H1 (cell line): ENCODE results near the gene POLR1H. TPM values are rescaled to one million over a fixed set of nuclear protein-coding genes. Genes with fewer than 3 reads are reported as not detected.

Experiments used
- CTCF ChIA-PET: fragments of 300-600 bp; sonication (Branson Sonifier 250); formaldehyde crosslinking; loops from one replicate; lab custom pipeline; 2021; ENCODE audit not compliant: partially characterized antibody; lab: Charles Lee
- POLR2A ChIA-PET: fragments of 300-600 bp; sonication (Branson Sonifier 250); formaldehyde crosslinking; loops from one replicate; lab custom pipeline; 2021; ENCODE audit warnings: inconsistent platforms; ENCODE audit not compliant: partially characterized antibody; lab: Charles Lee
- DNase-seq, 2 experiments: peaks; one replicate each; pipeline versions ENCODE4 v3.0.0 to v3.0.0-alpha.2; 2010 to 2022; ENCODE audit warnings: low spot score in 2 of 2, low read depth in 1 of 2, mixed read lengths in 1 of 2
- FAIRE-seq: peaks from 2 replicates; lab custom pipeline; 2011; peaks lifted over from hg19 to GRCh38; lab: Jason Lieb, UNC
- H2AFZ ChIP-seq: 2 replicates; pipeline ENCODE4 v1.8.1; 2012; ENCODE audit warnings: low read length, inconsistent platforms
- H2AK5ac ChIP-seq: 2 replicates; pipeline ENCODE4 v1.6.1; 2013; ENCODE audit warnings: low read depth, low read length
- H2BK120ac ChIP-seq: replicated peaks from 2 replicates; pipeline ENCODE3; 2013; ENCODE audit warnings: low read depth, low read length, inconsistent platforms
- H2BK12ac ChIP-seq: 2 replicates; pipeline ENCODE4 v1.6.1; 2013; ENCODE audit warnings: low read depth, low read length
- H2BK15ac ChIP-seq: 2 replicates; pipeline ENCODE4 v1.6.1; 2013; ENCODE audit warnings: low read length
- H2BK20ac ChIP-seq: 2 replicates; pipeline ENCODE4 v1.6.1; 2013; ENCODE audit warnings: low read length
- H2BK5ac ChIP-seq: 2 replicates; pipeline ENCODE4 v1.6.1; 2013; ENCODE audit warnings: low read depth, low read length
- H3K14ac ChIP-seq: 2 replicates; pipeline ENCODE4 v1.6.1; 2013; ENCODE audit warnings: inconsistent platforms; ENCODE audit not compliant: insufficient read length
- H3K18ac ChIP-seq: 2 replicates; pipeline ENCODE4 v1.6.1; 2013; ENCODE audit warnings: low read length; ENCODE audit errors: extremely low read depth
- H3K23ac ChIP-seq: 2 replicates; pipeline ENCODE4 v1.6.1; 2013; ENCODE audit warnings: inconsistent platforms; ENCODE audit not compliant: insufficient read length
- H3K23me2 ChIP-seq: 2 replicates; pipeline ENCODE4 v1.6.1; 2013; ENCODE audit warnings: low read depth, low read length
- H3K27ac ChIP-seq: 2 replicates; pipeline ENCODE4 v1.6.1; 2011; ENCODE audit warnings: low read depth, low read length, inconsistent platforms
- H3K27me3 ChIP-seq, 4 experiments: replicated peaks in 1 of 4; 1 replicate in 1 of 4; 2 replicates in 3 of 4; pipeline versions ENCODE4 v1.6.1 to v1.8.1; 2011 to 2013; ENCODE audit warnings: low read length in 3 of 4, mild to moderate bottlenecking in 3 of 4, inconsistent platforms in 2 of 4, mixed read lengths in 2 of 4, moderate library complexity in 1 of 4; ENCODE audit not compliant: control insufficient read depth in 3 of 4, insufficient read depth in 3 of 4; ENCODE audit errors: extremely low read depth in 1 of 4
- H3K36me3 ChIP-seq, 4 experiments: 2 replicates each; pipeline versions ENCODE4 v1.6.1 to v1.8.1; 2011 to 2013; ENCODE audit warnings: mild to moderate bottlenecking in 4 of 4, low read length in 3 of 4, moderate library complexity in 2 of 4, control low read depth in 1 of 4, inconsistent platforms in 1 of 4; ENCODE audit not compliant: insufficient read depth in 4 of 4, control insufficient read depth in 2 of 4
- H3K4ac ChIP-seq: replicated peaks from 2 replicates; pipeline ENCODE3; 2013; ENCODE audit warnings: low read length, low read depth, mixed read lengths, inconsistent platforms; ENCODE audit not compliant: insufficient read length
- H3K4me1 ChIP-seq, 4 experiments: replicated peaks in 1 of 4; 1 replicate in 1 of 4; 2 replicates in 3 of 4; pipeline versions ENCODE4 v1.6.1 to v1.8.1; 2011 to 2013; ENCODE audit warnings: low read length in 3 of 4, inconsistent platforms in 2 of 4, mixed read lengths in 1 of 4; ENCODE audit not compliant: insufficient read depth in 4 of 4, control insufficient read depth in 3 of 4
- H3K4me2 ChIP-seq, 2 experiments: 2 replicates each; pipeline versions ENCODE4 v1.6.1 to v1.8.1; 2011 to 2013; ENCODE audit warnings: low read depth in 2 of 2, low read length in 2 of 2, control low read depth in 1 of 2, inconsistent platforms in 1 of 2, mild to moderate bottlenecking in 1 of 2; ENCODE audit not compliant: insufficient read depth in 1 of 2
- H3K4me3 ChIP-seq, 4 experiments: fragments of 200-600, 300-600 bp in 1 of 4; sonication (generic), shearing (Covaris generic), sonication (Bioruptor Twin) in 1 of 4; 2 replicates each; pipeline versions ENCODE4 v1.5.1 to v1.8.1; 2011 to 2016; ENCODE audit warnings: low read length in 4 of 4, low read depth in 3 of 4, control low read depth in 2 of 4, inconsistent platforms in 2 of 4, mild to moderate bottlenecking in 2 of 4, mixed read lengths in 1 of 4, moderate library complexity in 1 of 4; ENCODE audit not compliant: insufficient read depth in 2 of 4; ENCODE audit errors: extremely low read depth in 1 of 4
- H3K56ac ChIP-seq: replicated peaks from 2 replicates; pipeline ENCODE3; 2013; ENCODE audit warnings: low read depth, mild to moderate bottlenecking, mixed read lengths, low read length, inconsistent platforms; ENCODE audit not compliant: insufficient read length
- H3K79me1 ChIP-seq: 2 replicates; pipeline ENCODE4 v1.6.1; 2013; ENCODE audit warnings: low read depth, low read length, control low read depth
- H3K79me2 ChIP-seq, 2 experiments: 2 replicates each; pipeline versions ENCODE4 v1.6.1 to v1.8.1; 2012 to 2013; ENCODE audit warnings: low read length in 2 of 2, mild to moderate bottlenecking in 2 of 2, inconsistent platforms in 1 of 2; ENCODE audit not compliant: insufficient read depth in 2 of 2, control insufficient read depth in 1 of 2
- H3K9ac ChIP-seq, 4 experiments: replicated peaks in 1 of 4; 1 replicate in 1 of 4; 2 replicates in 3 of 4; pipeline versions ENCODE4 v1.6.1 to v1.8.1; 2011 to 2013; ENCODE audit warnings: low read depth in 3 of 4, low read length in 3 of 4, control low read depth in 2 of 4, mild to moderate bottlenecking in 2 of 4, moderate library complexity in 2 of 4, inconsistent platforms in 1 of 4; ENCODE audit errors: extremely low read depth in 1 of 4
- H3K9me3 ChIP-seq, 2 experiments: 2 replicates each; pipeline versions ENCODE4 v1.6.1 to v1.8.1; 2012 to 2013; ENCODE audit warnings: mild to moderate bottlenecking in 2 of 2, moderate library complexity in 2 of 2, control low read depth in 1 of 2, inconsistent platforms in 1 of 2, low read depth in 1 of 2, low read length in 1 of 2, mixed read lengths in 1 of 2; ENCODE audit not compliant: insufficient read depth in 2 of 2
- H4K20me1 ChIP-seq, 2 experiments: replicated peaks in 1 of 2; 2 replicates each; pipeline versions ENCODE3 to v1.8.1; 2011 to 2013; ENCODE audit warnings: inconsistent platforms in 2 of 2, low read length in 2 of 2, mild to moderate bottlenecking in 1 of 2; ENCODE audit not compliant: insufficient read depth in 2 of 2, control insufficient read depth in 1 of 2
- H4K5ac ChIP-seq: 2 replicates; pipeline ENCODE4 v1.6.1; 2013; ENCODE audit warnings: low read length, low read depth, mixed read lengths, inconsistent platforms; ENCODE audit not compliant: insufficient read length
- H4K8ac ChIP-seq: 2 replicates; pipeline ENCODE4 v1.8.0; 2013; ENCODE audit warnings: mild to moderate bottlenecking, moderate library complexity, low read length, inconsistent platforms; ENCODE audit not compliant: insufficient read depth; ENCODE audit errors: extremely low read depth
- H4K91ac ChIP-seq: replicated peaks from 2 replicates; pipeline ENCODE3; 2013; ENCODE audit warnings: low read length, mixed read lengths, inconsistent platforms; ENCODE audit not compliant: insufficient read length
- EGR1 ChIP-seq: IDR thresholded peaks from 2 replicates; pipeline ENCODE4 v1.6.1; 2011; ENCODE audit warnings: low read depth, low read length, borderline replicate concordance
- EZH2 ChIP-seq: fragments of 200-600 bp; sonication (generic); IDR thresholded peaks from 2 replicates; pipeline ENCODE4 v1.7.1; 2012; ENCODE audit warnings: low read depth, mild to moderate bottlenecking, moderate library complexity, low read length, inconsistent platforms; ENCODE audit not compliant: severe bottlenecking
- KDM1A ChIP-seq: fragments of 200-600, 300-600 bp; sonication (generic); IDR thresholded peaks from 2 replicates; pipeline ENCODE4 v1.7.1; 2016; ENCODE audit warnings: mild to moderate bottlenecking, low read length, borderline replicate concordance
- KDM4A ChIP-seq: IDR thresholded peaks from one replicate; pipeline ENCODE4 v1.7.1; 2012; ENCODE audit warnings: low read depth, mild to moderate bottlenecking, moderate library complexity, low read length, inconsistent platforms; ENCODE audit not compliant: severe bottlenecking
- NRF1 ChIP-seq: IDR thresholded peaks from 2 replicates; pipeline ENCODE4 v1.6.1; 2011; ENCODE audit warnings: mild to moderate bottlenecking, low read depth, low read length, improper control_type of control experiment
- RNF2 ChIP-seq: fragments of 200-900, 300-1000 bp; sonication (generic); IDR thresholded peaks from 2 replicates; pipeline ENCODE4 v1.7.1; 2016; ENCODE audit warnings: borderline replicate concordance, low read depth, mild to moderate bottlenecking, antibody characterized with exemption, low read length; ENCODE audit not compliant: poor library complexity, severe bottlenecking; ENCODE audit errors: missing control alignments
- SUZ12 ChIP-seq: fragments of 200-600 bp; sonication (generic); IDR thresholded peaks from 2 replicates; pipeline ENCODE4 v1.6.1; 2012; ENCODE audit warnings: mild to moderate bottlenecking, inconsistent platforms, low read length, moderate library complexity, mixed read lengths
- TCF12 ChIP-seq: IDR thresholded peaks from 2 replicates; pipeline ENCODE4 v1.6.1; 2011; ENCODE audit warnings: low read depth, mild to moderate bottlenecking, low read length
- WGBS, 2 experiments: shearing (Covaris generic) in 1 of 2; methylation state at CpG; one replicate each; pipeline versions ENCODE4 v1.1.6 to v1.1.7; 2013 to 2015; ENCODE audit warnings: low lambda C conversion rate in 2 of 2, mixed read lengths in 2 of 2, inconsistent platforms in 1 of 2, low coverage in 1 of 2, missing lambda C conversion rate in 1 of 2; ENCODE audit not compliant: insufficient replicate concordance in 2 of 2, insufficient coverage in 1 of 2, insufficient read length in 1 of 2; ENCODE audit errors: extremely low coverage in 1 of 2, missing lambda C conversion rate in 1 of 2; 5-methylcytosine and 5-hydroxymethylcytosine counted together
- polyA plus RNA-seq, 7 experiments: library from polyadenylated mRNA; depleted of rRNA in 3 of 7; stranded (reverse) in 5 of 7; unstranded in 2 of 7; fragments of >200 nt in 5 of 7; fragments of 200-250 nt in 2 of 7; gene quantifications; 1 replicate in 5 of 7; 2 replicates in 1 of 7; 4 replicates in 1 of 7; pipeline versions ENCODE4 v1.2.1 to v1.2.3, GENCODE V29; 2011 to 2013; ENCODE audit warnings: missing spikeins in 2 of 7, mixed read lengths in 2 of 7
- total RNA-seq: library from RNA; stranded (reverse); fragmentation: NEBNext Ultra II Directional; extraction: Animal tissue kit (Norgen Biotek cat#: 25700); gene quantifications from 2 replicates; pipeline ENCODE4 v1.2.1, GENCODE V29; 2021
- TF ChIP-seq, protein P1 (sequence below): IDR thresholded peaks from 2 replicates; pipeline ENCODE4 v1.6.1; 2012; ENCODE audit warnings: inconsistent platforms
- TF ChIP-seq, protein P2 (sequence below): IDR thresholded peaks from 2 replicates; pipeline ENCODE4 v1.6.1; 2012; ENCODE audit warnings: inconsistent platforms

The POLR1H gene
- total and polyA plus RNA-seq, 2 of the 8 experiments (the other 6 are each of a cell fraction or from before 2014, with no cell fraction given), result 31.5 to 82.2 TPM

DNA sequence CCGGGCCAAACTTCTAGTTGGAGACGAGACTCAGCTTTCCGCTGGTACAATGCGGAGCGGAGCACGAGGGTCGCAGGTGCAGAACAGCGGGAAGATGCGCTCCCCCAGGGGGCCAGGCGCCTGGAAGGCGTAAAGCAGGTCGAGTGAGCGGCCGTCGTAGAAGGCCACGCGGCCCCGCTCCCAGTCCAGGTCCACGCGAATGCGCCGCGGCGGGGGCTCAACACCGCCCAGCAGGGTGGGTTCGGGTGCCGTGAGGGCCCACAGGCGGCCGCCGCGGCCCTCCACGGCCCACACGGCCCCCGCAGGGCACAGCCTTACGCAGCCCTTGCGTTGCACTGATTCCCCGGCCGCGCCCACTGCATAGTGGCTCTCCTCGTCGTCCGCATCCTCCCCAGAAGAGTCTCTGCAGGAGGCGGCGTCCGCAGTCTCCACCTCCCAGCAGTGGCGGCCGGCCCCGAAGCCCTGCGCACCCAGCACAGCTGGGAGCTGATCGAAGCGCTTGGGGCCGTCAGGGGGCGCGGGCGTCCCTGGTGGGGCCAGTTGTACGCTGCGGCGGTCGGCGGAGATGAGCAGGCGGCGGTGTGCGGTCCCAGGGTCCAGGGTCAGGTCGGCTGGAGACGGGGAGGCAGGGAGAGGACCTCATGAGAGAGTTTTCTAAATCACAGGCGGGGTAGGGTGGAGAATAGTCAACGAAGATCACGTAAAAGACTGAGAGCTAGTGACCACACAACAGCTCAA is 10.2 kb downstream of the POLR1H start:
- peak overlapping the region; percentile 8 for H3K56ac ChIP-seq
- FAIRE-seq, result no peak
- no peak overlapping the region for H2AFZ ChIP-seq
- H3K27ac ChIP-seq, result no peak overlapping the region
- H3K79me1 ChIP-seq, result no peaks in the 10 kb centered on the region
- CTCF ChIA-PET, result interaction anchor here (0.7 to 1.8 kb wide), 8 partner anchors 14 to 279 kb away, joined by 3 to 7 read pairs (median 4); no protein-coding TSS in a partner anchor
- no peak overlapping the region for H2BK120ac ChIP-seq
- H3K4me3 ChIP-seq, result peak overlapping the region; percentile 13 to 58 (median 18); a peak in 6 of 8 replicates
- peaks cover 30% of the 10 kb centered on the region for H3K23me2 ChIP-seq
- H3K9ac ChIP-seq, result no peak overlapping the region
- 0 out of 2 replicates have a peak overlapping the region, but pooled peaks have one; percentile 65 for H2AK5ac ChIP-seq
- H4K8ac ChIP-seq, result peak overlapping the region; percentile 69; the same call in 1 of the 2 replicates
- H3K18ac ChIP-seq, result peak overlapping the region; percentile 60
- H2BK12ac ChIP-seq, result peak overlapping the region; percentile 75; the same call in 1 of the 2 replicates
- no peak overlapping the region for H2BK5ac ChIP-seq
- POLR2A ChIA-PET, result interaction anchor here (3.2 kb wide), 1 partner anchor 10 kb away, joined by 21 read pairs; the partner anchor contains the start of gene POLR1H
- H3K27me3 ChIP-seq, result peaks cover 39 to 60% (median 57%) of the 10 kb centered on the region in 4 experiments
- H3K4me2 ChIP-seq, result peak overlapping the region; percentile 76 to 81
- TF ChIP-seq NRF1 (no peak), EZH2 (peak; percentile 70), KDM1A (no peak), RNF2 (peak; percentile 29), EGR1 (no peak), TCF12 (0 out of 2 replicates have a peak, but pooled peaks have one; percentile 59), KDM4A (peak; percentile 98), SUZ12 (peak; percentile 74)
- TF ChIP-seq, protein P1, sequence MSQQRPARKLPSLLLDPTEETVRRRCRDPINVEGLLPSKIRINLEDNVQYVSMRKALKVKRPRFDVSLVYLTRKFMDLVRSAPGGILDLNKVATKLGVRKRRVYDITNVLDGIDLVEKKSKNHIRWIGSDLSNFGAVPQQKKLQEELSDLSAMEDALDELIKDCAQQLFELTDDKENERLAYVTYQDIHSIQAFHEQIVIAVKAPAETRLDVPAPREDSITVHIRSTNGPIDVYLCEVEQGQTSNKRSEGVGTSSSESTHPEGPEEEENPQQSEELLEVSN, result peak; percentile 94
- TF ChIP-seq, protein P2, sequence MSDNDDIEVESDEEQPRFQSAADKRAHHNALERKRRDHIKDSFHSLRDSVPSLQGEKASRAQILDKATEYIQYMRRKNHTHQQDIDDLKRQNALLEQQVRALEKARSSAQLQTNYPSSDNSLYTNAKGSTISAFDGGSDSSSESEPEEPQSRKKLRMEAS, result peak; percentile 89
- no peaks in the 10 kb centered on the region for H3K79me2 ChIP-seq
- no peak overlapping the region for H2BK15ac ChIP-seq
- no peak overlapping the region for H3K4ac ChIP-seq
- no peak overlapping the region for H4K91ac ChIP-seq
- no peak overlapping the region for H3K23ac ChIP-seq
- 11% methylated on average over 68 of the region's 68 CpGs; no CpG with 5 or more reads in 1 of the 2 experiments for WGBS, 2 experiments
- H3K14ac ChIP-seq, result no peak overlapping the region
- no peak overlapping the region for H2BK20ac ChIP-seq
- no peaks in the 10 kb centered on the region for H3K36me3 ChIP-seq
- no peaks in the 10 kb centered on the region for H3K9me3 ChIP-seq
- peaks cover 9 to 30% (median 12%) of the 10 kb centered on the region in 4 experiments; a peak in 5 of 7 replicates for H3K4me1 ChIP-seq
- no peaks in the 10 kb centered on the region for H4K20me1 ChIP-seq
- peak in 1 of 2 experiments; percentile 61 for DNase-seq
- no peak overlapping the region for H4K5ac ChIP-seq
